K562 (cell line): ENCODE data around the gene CNTN2. TPM values are rescaled to one million over a fixed set of nuclear protein-coding genes. Genes with fewer than 3 reads are reported as not detected.

Experiments used
- ARHGAP35 ChIP-seq: fragments of 450-650 bp; IDR thresholded peaks from 2 replicates; pipeline ENCODE4 v1.6.1; 2018; ENCODE audit not compliant: partially characterized antibody
- CEBPG ChIP-seq, 3 experiments: fragments of 200-800 bp in 1 of 3; sonication (Bioruptor generic) in 1 of 3; sonication (generic) in 1 of 3; formaldehyde crosslinking in 1 of 3; IDR thresholded peaks in 2 of 3; conservative IDR thresholded peaks in 1 of 3; 2 replicates each; pipeline versions ENCODE4 v1.6.1 to v1.8.0; 2016 to 2022; ENCODE audit warnings: missing compliant biosample characterization in 2 of 3, missing genetic modification characterization in 2 of 3, mild to moderate bottlenecking in 1 of 3, missing genetic modification reagents in 1 of 3
- MCM2 ChIP-seq: fragments of 450-650 bp; IDR thresholded peaks from 2 replicates; pipeline ENCODE4 v1.6.1; 2017; ENCODE audit warnings: low read depth, mild to moderate bottlenecking
- NFATC3 ChIP-seq: fragments of 450-650 bp; IDR thresholded peaks from 2 replicates; pipeline ENCODE4 v1.6.1; 2017; ENCODE audit warnings: mild to moderate bottlenecking
- PHB ChIP-seq: fragments of 250-450 bp; sonication (Bioruptor Pico); IDR thresholded peaks from 2 replicates; pipeline ENCODE4 v1.5.0; 2021
- PTRF ChIP-seq: fragments of 450-650 bp; IDR thresholded peaks from 2 replicates; pipeline ENCODE4 v1.6.1; 2016; ENCODE audit warnings: mild to moderate bottlenecking, missing genetic modification characterization, missing compliant biosample characterization
- RAD21 ChIP-seq, 2 experiments: fragments of 250-450 bp in 1 of 2; fragments of 450-650 bp in 1 of 2; sonication (Bioruptor Pico) in 1 of 2; formaldehyde crosslinking in 1 of 2; IDR thresholded peaks in 1 of 2; conservative IDR thresholded peaks in 1 of 2; 2 replicates each; pipeline versions ENCODE4 v1.4.0 to v1.8.0; 2020 to 2022; ENCODE audit warnings: mild to moderate bottlenecking in 2 of 2, moderate library complexity in 1 of 2
- SMAD3 ChIP-seq: fragments of 450-650 bp; formaldehyde crosslinking; conservative IDR thresholded peaks from 2 replicates; pipeline ENCODE4 v1.4.0; 2020; ENCODE audit warnings: mild to moderate bottlenecking
- SNRNP70 ChIP-seq: fragments of 200-400 bp; formaldehyde crosslinking; optimal IDR thresholded peaks from 2 replicates; pipeline ENCODE3; 2017; ENCODE audit warnings: low read depth, low read length
- TARDBP ChIP-seq: fragments of 450-650 bp; IDR thresholded peaks from 2 replicates; pipeline ENCODE4 v1.6.1; 2016
- TOE1 ChIP-seq, 2 experiments: fragments of 450-650 bp in 1 of 2; sonication (generic) in 1 of 2; formaldehyde crosslinking in 1 of 2; IDR thresholded peaks; 2 replicates each; pipeline versions ENCODE4 v1.7.1 to v1.8.0; 2016 to 2022; ENCODE audit warnings: borderline replicate concordance in 2 of 2, mild to moderate bottlenecking in 2 of 2, antibody characterized with exemption in 1 of 2, inconsistent platforms in 1 of 2, low read depth in 1 of 2, missing genetic modification reagents in 1 of 2, moderate library complexity in 1 of 2
- ZBTB1 ChIP-seq: sonication (generic); formaldehyde crosslinking; IDR thresholded peaks from 2 replicates; pipeline ENCODE4 v1.8.1; 2023; ENCODE audit warnings: missing genetic modification reagents, low read depth, mild to moderate bottlenecking, borderline replicate concordance
- ZNF511 ChIP-seq: sonication (generic); formaldehyde crosslinking; IDR thresholded peaks from 2 replicates; pipeline ENCODE4 v1.8.0; 2022; ENCODE audit warnings: mild to moderate bottlenecking, missing genetic modification reagents
- polyA plus RNA-seq, 8 experiments: library from polyadenylated mRNA; depleted of rRNA in 4 of 8; stranded (reverse) in 5 of 8; unstranded in 3 of 8; fragments of >200 nt; fragmentation: Nextera tagmentation in 2 of 8; fragmentation: Illumina TruSeq in 1 of 8; extraction: Ambion mirVana in 2 of 8; extraction: Trizol in 1 of 8; gene quantifications; 2 replicates each; pipeline versions ENCODE4 v1.2.1 to v1.2.3, GENCODE V29; 2011 to 2014; ENCODE audit warnings: inconsistent platforms in 1 of 8, missing spikeins in 1 of 8
- total RNA-seq, 7 experiments: library from RNA; depleted of rRNA in 6 of 7; stranded (reverse); fragments of >200 nt in 6 of 7; fragmentation: Illumina TruSeq in 2 of 7; extraction: Trizol in 2 of 7; gene quantifications; 2 replicates each; pipeline versions ENCODE4 v1.2.1 to v1.2.3, GENCODE V29; 2011 to 2021; ENCODE audit warnings: low replicate concordance in 1 of 7
- TF ChIP-seq, protein P1 (sequence below): fragments of 250-450 bp; sonication (Bioruptor Pico); IDR thresholded peaks from 2 replicates; pipeline ENCODE4 v1.5.0; 2021
- TF ChIP-seq, protein P2 (sequence below), 2 experiments: fragments of 450-650 bp; IDR thresholded peaks; 2 replicates each; pipeline ENCODE4 v1.6.1; 2016; ENCODE audit warnings: mild to moderate bottlenecking in 2 of 2, borderline replicate concordance in 1 of 2, low read depth in 1 of 2, moderate library complexity in 1 of 2
- TF ChIP-seq, protein P3 (sequence below), 2 experiments: fragments of 450-650 bp; conservative IDR thresholded peaks; 2 replicates each; pipeline ENCODE4 v1.6.1; 2017; ENCODE audit warnings: mild to moderate bottlenecking in 2 of 2, moderate library complexity in 2 of 2

The CNTN2 gene
- total and polyA plus RNA-seq, 9 of the 15 experiments (the other 6 are each of a cell fraction or from before 2014, with no cell fraction given): not detected

DNA sequence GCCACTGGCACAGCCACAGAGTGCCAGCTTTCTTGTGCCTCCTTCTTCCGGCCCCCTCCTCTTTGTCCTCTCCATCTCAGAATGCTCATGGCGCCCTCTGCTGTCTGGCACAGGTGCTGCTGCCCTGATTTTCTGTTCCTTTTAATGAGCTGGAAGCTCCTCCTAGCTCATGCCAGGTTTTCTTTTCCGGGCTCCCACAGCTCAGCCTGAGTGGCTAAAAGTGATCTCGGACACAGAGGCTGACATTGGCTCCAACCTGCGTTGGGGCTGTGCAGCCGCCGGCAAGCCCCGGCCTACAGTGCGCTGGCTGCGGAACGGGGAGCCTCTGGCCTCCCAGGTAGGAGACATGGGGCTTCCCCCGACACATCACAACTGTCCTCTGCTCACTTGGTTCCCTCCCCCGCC, 18.7 kb downstream of the CNTN2 start (continued):
- TF ChIP-seq PHB (CRISPR knock-in tag) (no peak), MCM2 (no peak), ARHGAP35 (no peak), SMAD3 (CRISPR knock-in tag) (no peak), ZBTB1 (CRISPR knock-in tag) (no peak), CEBPG (CRISPR knock-in tag; IDR thresholded peaks at IDR 0.05) (no peak), CEBPG (tag; conservative IDR thresholded peaks at IDR 0.05 in 1 of 2, IDR thresholded peaks at IDR 0.05 in 1 of 2) (no peak), ZNF511 (CRISPR knock-in tag) (no peak), NFATC3 (no peak), RAD21 (CRISPR knock-in tag; conservative IDR thresholded peaks at IDR 0.05 in 1 of 2, IDR thresholded peaks at IDR 0.05 in 1 of 2) (peak; percentile 82 to 95), SNRNP70 (no peak), TOE1 (IDR thresholded peaks at IDR 0.05; ENCODE audit: borderline replicate concordance) (no peak), TOE1 (CRISPR knock-in tag; IDR thresholded peaks at IDR 0.05; ENCODE audit: borderline replicate concordance, low read depth) (no peak), TARDBP (no peak), PTRF (tag) (no peak)
- TF ChIP-seq, protein P1, sequence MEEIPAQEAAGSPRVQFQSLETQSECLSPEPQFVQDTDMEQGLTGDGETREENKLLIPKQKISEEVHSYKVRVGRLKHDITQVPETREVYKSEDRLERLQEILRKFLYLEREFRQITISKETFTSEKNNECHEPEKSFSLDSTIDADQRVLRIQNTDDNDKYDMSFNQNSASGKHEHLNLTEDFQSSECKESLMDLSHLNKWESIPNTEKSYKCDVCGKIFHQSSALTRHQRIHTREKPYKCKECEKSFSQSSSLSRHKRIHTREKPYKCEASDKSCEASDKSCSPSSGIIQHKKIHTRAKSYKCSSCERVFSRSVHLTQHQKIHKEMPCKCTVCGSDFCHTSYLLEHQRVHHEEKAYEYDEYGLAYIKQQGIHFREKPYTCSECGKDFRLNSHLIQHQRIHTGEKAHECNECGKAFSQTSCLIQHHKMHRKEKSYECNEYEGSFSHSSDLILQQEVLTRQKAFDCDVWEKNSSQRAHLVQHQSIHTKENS (CRISPR knock-in tag): no peak
- TF ChIP-seq, protein P2, sequence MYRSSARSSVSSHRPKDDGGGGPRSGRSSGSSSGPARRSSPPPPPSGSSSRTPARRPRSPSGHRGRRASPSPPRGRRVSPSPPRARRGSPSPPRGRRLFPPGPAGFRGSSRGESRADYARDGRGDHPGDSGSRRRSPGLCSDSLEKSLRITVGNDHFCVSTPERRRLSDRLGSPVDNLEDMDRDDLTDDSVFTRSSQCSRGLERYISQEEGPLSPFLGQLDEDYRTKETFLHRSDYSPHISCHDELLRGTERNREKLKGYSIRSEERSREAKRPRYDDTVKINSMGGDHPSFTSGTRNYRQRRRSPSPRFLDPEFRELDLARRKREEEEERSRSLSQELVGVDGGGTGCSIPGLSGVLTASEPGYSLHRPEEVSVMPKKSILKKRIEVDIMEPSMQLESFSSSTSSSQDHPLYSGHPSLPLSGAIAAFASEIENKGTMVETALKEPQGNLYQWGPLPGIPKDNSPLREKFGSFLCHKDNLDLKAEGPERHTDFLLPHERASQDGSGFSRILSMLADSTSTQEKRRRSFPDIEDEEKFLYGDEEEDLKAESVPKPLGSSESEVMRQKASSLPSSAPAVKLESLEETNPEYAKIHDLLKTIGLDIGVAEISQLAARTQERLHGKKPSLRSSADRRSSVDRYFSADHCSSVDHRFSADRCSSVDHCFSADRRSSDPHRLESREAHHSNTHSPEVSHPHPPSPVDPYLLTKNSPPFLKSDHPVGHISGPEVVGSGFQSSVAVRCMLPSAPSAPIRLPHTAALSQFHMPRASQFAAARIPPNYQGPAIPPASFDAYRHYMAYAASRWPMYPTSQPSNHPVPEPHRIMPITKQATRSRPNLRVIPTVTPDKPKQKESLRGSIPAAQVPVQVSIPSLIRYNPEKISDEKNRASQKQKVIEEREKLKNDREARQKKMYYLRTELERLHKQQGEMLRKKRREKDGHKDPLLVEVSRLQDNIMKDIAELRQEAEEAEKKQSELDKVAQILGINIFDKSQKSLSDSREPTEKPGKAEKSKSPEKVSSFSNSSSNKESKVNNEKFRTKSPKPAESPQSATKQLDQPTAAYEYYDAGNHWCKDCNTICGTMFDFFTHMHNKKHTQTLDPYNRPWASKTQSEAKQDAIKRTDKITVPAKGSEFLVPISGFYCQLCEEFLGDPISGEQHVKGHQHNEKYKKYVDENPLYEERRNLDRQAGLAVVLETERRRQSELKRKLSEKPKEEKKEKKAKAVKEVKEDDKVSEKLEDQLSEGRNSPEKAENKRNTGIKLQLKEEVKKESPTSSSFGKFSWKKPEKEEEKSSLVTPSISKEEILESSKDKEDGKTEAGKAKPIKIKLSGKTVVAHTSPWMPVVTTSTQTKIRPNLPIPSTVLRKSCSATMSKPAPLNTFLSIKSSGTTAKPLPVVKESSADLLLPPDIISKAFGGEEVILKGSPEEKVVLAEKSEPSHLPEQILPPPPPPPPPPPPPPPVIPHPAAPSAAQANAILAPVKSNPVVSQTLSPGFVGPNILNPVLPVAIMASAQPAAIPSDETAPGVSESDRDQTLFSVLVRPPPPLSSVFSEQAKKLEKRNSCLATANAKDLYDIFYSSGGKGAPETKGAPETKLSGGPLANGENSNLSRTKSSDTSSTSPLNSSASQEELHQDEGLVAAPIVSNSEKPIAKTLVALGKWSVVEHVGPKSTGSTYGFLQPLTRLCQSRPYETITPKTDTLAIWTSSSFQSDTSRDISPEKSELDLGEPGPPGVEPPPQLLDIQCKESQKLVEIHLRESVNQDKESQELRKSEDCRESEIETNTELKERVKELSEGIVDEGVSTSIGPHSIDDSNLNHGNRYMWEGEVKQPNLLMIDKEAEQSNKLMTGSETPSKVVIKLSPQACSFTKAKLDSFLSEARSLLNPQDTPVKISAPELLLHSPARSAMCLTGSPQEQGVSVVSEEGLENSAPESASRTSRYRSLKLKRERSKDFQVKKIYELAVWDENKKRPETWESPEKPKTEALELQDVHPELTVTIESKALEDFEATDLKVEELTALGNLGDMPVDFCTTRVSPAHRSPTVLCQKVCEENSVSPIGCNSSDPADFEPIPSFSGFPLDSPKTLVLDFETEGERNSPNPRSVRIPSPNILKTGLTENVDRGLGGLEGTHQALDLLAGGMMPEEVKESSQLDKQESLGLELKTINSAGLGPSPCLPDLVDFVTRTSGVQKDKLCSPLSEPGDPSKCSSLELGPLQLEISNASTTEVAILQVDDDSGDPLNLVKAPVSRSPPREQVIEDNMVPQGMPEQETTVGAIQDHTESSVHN (IDR thresholded peaks at IDR 0.05; ENCODE audit: borderline replicate concordance in 1 of 2, low read depth in 1 of 2): no peak
- TF ChIP-seq, protein P3, sequence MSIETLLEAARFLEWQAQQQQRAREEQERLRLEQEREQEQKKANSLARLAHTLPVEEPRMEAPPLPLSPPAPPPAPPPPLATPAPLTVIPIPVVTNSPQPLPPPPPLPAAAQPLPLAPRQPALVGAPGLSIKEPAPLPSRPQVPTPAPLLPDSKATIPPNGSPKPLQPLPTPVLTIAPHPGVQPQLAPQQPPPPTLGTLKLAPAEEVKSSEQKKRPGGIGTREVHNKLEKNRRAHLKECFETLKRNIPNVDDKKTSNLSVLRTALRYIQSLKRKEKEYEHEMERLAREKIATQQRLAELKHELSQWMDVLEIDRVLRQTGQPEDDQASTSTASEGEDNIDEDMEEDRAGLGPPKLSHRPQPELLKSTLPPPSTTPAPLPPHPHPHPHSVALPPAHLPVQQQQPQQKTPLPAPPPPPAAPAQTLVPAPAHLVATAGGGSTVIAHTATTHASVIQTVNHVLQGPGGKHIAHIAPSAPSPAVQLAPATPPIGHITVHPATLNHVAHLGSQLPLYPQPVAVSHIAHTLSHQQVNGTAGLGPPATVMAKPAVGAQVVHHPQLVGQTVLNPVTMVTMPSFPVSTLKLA (conservative IDR thresholded peaks at IDR 0.05): no peak
